ENCODE data around the gene ING1. TPM values are rescaled to one million over a fixed set of nuclear protein-coding genes. Genes with fewer than 3 reads are reported as not detected.
"Not testable (repeated sequence)": the region's sequence is repeated elsewhere in the genome, so short reads cannot be mapped to it uniquely, and the experiment has no call there.

ING1 gene
- polyA plus RNA-seq, 4 donors: 23.6 to 35.5 (median 29.6) TPM

GRCh38 chr13:110689711-110690110 is 23.8 kb upstream of the ING1 start:
- no peak for DNase-seq (ENCODE audit: low read depth in 4 of 4, low spot score in 2 of 4)

- no peak for DNase-seq (ENCODE audit: low read depth in 4 of 4, low spot score in 2 of 4)
These were observed 23.0 kb upstream of the ING1 start for GRCh38 chr13:110690516-110690915.

GRCh38 chr13:110695774-110696173 is 17.7 kb upstream of the ING1 start:
- not testable (repeated sequence) for DNase-seq (ENCODE audit: low read depth in 4 of 4, low spot score in 2 of 4)

GRCh38 chr13:110696776-110697175 is 16.7 kb upstream of the ING1 start:
- no peak for DNase-seq (ENCODE audit: low read depth in 4 of 4, low spot score in 2 of 4)

- DNase-seq (ENCODE audit: low read depth in 4 of 4, low spot score in 2 of 4): no peak
These were observed 15.7 kb upstream of the ING1 start for GRCh38 chr13:110697842-110698241.

- no peak for DNase-seq (ENCODE audit: low read depth in 4 of 4, low spot score in 2 of 4)
These were observed 14.8 kb upstream of the ING1 start for GRCh38 chr13:110698689-110699088.

GRCh38 chr13:110699148-110700145 is 14.1 kb upstream of the ING1 start:
- DNase-seq (ENCODE audit: low read depth in 4 of 4, low spot score in 2 of 4): no peak

GRCh38 chr13:110700186-110700585 is 13.3 kb upstream of the ING1 start:
- no peak for DNase-seq (ENCODE audit: low read depth in 4 of 4, low spot score in 2 of 4)

GRCh38 chr13:110700641-110701040 is 12.9 kb upstream of the ING1 start:
- no peak for DNase-seq (ENCODE audit: low read depth in 4 of 4, low spot score in 2 of 4)

- not testable (repeated sequence) for DNase-seq (ENCODE audit: low read depth in 4 of 4, low spot score in 2 of 4)
These were observed 12.4 kb upstream of the ING1 start for GRCh38 chr13:110701061-110701460.

GRCh38 chr13:110702089-110702488 is 11.4 kb upstream of the ING1 start:
- no peak for DNase-seq (ENCODE audit: low read depth in 4 of 4, low spot score in 2 of 4)

GRCh38 chr13:110702591-110703526 is 10.6 kb upstream of the ING1 start:
- DNase-seq (ENCODE audit: low read depth in 4 of 4, low spot score in 2 of 4): no peak

- DNase-seq (ENCODE audit: low read depth in 4 of 4, low spot score in 2 of 4): no peak
These were observed 8.1 kb upstream of the ING1 start for GRCh38 chr13:110705356-110705825.

GRCh38 chr13:110705826-110706569 is 7.5 kb upstream of the ING1 start, which contains the start of gene CARS2:
Gene CARS2, minus strand, starts transcription at chr13:110706116. Its CDS starts 23 bp downstream, at chr13:110706093.
- peak; percentile 53 to 90 (median 81) for DNase-seq (ENCODE audit: low read depth in 4 of 4, low spot score in 2 of 4)

- DNase-seq (ENCODE audit: low read depth in 4 of 4, low spot score in 2 of 4): no peak
These were observed 6.7 kb upstream of the ING1 start for GRCh38 chr13:110706570-110707372.

- DNase-seq (ENCODE audit: low read depth in 4 of 4, low spot score in 2 of 4): peak; percentile 74 to 92 (median 82)
These were observed 1.2 kb upstream of the ING1 start for GRCh38 chr13:110712081-110712848.

- peak; percentile 98 to 99 (median 98) for DNase-seq (ENCODE audit: low read depth in 4 of 4, low spot score in 2 of 4)
These were observed 455 bp upstream of the ING1 start for GRCh38 chr13:110712849-110713641.

Data from left renal cortex interstitium (tissue), 4 donors.